Measurements from ENCODE around the gene OPCML.

GRCh38 chr11:133197425-133197824 is 334.9 kb downstream of the OPCML start:
- TF ChIP-seq CTCF (IDR thresholded peaks at IDR 0.05): no peak
- TF ChIP-seq EP300 (IDR thresholded peaks at IDR 0.05): no peak
- TF ChIP-seq POLR2AphosphoS5 (IDR thresholded peaks at IDR 0.05): no peak
- TF ChIP-seq POLR2A (IDR thresholded peaks at IDR 0.05; ENCODE audit: low read depth): no peak

Measured in esophagus muscularis mucosa (tissue), 4 donors.